ENCODE data around the gene MIPOL1.

GRCh38 chr14:37559386-37559785 lies 361.6 kb downstream of the MIPOL1 start:
- TF ChIP-seq CTCF (IDR thresholded peaks at IDR 0.05; ENCODE audit: low read depth, low read length) (no peak), MAX (IDR thresholded peaks at IDR 0.05; ENCODE audit: low read depth, low read length) (no peak), MYC (IDR thresholded peaks at IDR 0.05; ENCODE audit: low read depth, low read length) (no peak)
